PC-3 (cell line): ENCODE data around the gene GNAT2. TPM values are rescaled to one million over a fixed set of nuclear protein-coding genes. Genes with fewer than 3 reads are reported as not detected.
A peak's percentile ranks its signal among the peaks of the same experiment; 100 is the strongest.

Experiments
- ATAC-seq: fragments of 200-7000 bp; cut with Tn5 transposase; 2 replicates; pipeline ENCODE4 v1.9.1; 2020; ENCODE audit warnings: mild to moderate bottlenecking, moderate library complexity
- BruUV-seq: library from RNA; stranded (reverse); fragments of 400-500 nt; replicated peaks from 2 replicates; lab custom pipeline; 2021; lab: Mats Ljungman, UMichigan
- CTCF ChIA-PET: fragments of 300-600 bp; sonication (Branson Sonifier 250); formaldehyde crosslinking; loops from one replicate; lab custom pipeline; 2022; ENCODE audit warnings: antibody characterized with exemption; lab: Charles Lee
- POLR2A ChIA-PET: fragments of 300-600 bp; sonication (Branson Sonifier 250); formaldehyde crosslinking; loops from one replicate; lab custom pipeline; 2022; ENCODE audit warnings: antibody characterized with exemption; ENCODE audit not compliant: unreplicated experiment; lab: Charles Lee
- DNase-seq: peaks from one replicate; pipeline ENCODE4 v3.0.0-alpha.2; 2015
- H2AFZ ChIP-seq: fragments of 300-600 bp; sonication (generic); 2 replicates; pipeline ENCODE4 v1.6.0; 2016; ENCODE audit warnings: antibody characterized with exemption, low read length
- H3F3A ChIP-seq: fragments of 300-600 bp; sonication (generic); one replicate; pipeline ENCODE4 v1.6.0; 2017; ENCODE audit warnings: antibody characterized with exemption, low read length, control low read depth, mild to moderate bottlenecking; ENCODE audit not compliant: unreplicated experiment
- H3K27ac ChIP-seq: fragments of 300-600 bp; sonication (generic); 2 replicates; pipeline ENCODE4 v1.5.1; 2016; ENCODE audit warnings: mild to moderate bottlenecking, low read length
- H3K27me3 ChIP-seq: fragments of 300-600 bp; sonication (generic); 2 replicates; pipeline ENCODE4 v1.6.1; 2016; ENCODE audit warnings: low read length, mixed read lengths
- H3K36me3 ChIP-seq: fragments of 300-600 bp; sonication (generic); 2 replicates; pipeline ENCODE4 v1.6.1; 2016; ENCODE audit warnings: low read depth, mixed run types, low read length, mixed read lengths
- H3K4me1 ChIP-seq: fragments of 300-600 bp; sonication (generic); 2 replicates; pipeline ENCODE4 v1.5.1; 2016; ENCODE audit warnings: low read length; ENCODE audit not compliant: insufficient read depth
- H3K4me2 ChIP-seq: fragments of 300-600 bp; sonication (generic); 2 replicates; pipeline ENCODE4 v1.6.0; 2016; ENCODE audit warnings: low read length
- H3K4me3 ChIP-seq: fragments of 300-600 bp; sonication (generic); 2 replicates; pipeline ENCODE4 v1.5.1; 2016; ENCODE audit warnings: mild to moderate bottlenecking, low read length, mixed read lengths
- H3K79me2 ChIP-seq: fragments of 300-600 bp; sonication (generic); 2 replicates; pipeline ENCODE4 v1.6.1; 2017; ENCODE audit warnings: low read length, mixed read lengths
- H3K9ac ChIP-seq: fragments of 300-600 bp; sonication (generic); 2 replicates; pipeline ENCODE4 v1.6.0; 2016; ENCODE audit warnings: mild to moderate bottlenecking, low read length
- H3K9me2 ChIP-seq: fragments of 300-600 bp; sonication (generic); replicated peaks from 2 replicates; pipeline ENCODE4 v1.6.1; 2016; ENCODE audit warnings: mixed run types, low read length, mixed read lengths
- H3K9me3 ChIP-seq: fragments of 300-600 bp; sonication (generic); 2 replicates; pipeline ENCODE4 v1.6.1; 2016; ENCODE audit warnings: low read length, mixed read lengths
- H4K20me1 ChIP-seq: fragments of 300-600 bp; sonication (generic); 2 replicates; pipeline ENCODE4 v1.6.1; 2016; ENCODE audit warnings: low read length, mixed read lengths
- EZH2 ChIP-seq: fragments of 300-600 bp; sonication (generic); IDR thresholded peaks from one replicate; pipeline ENCODE4 v1.6.1; 2017; ENCODE audit warnings: antibody characterized with exemption, mild to moderate bottlenecking, low read length; ENCODE audit not compliant: unreplicated experiment
- EZH2phosphoT487 ChIP-seq: fragments of 300-600 bp; sonication (generic); IDR thresholded peaks from 2 replicates; pipeline ENCODE4 v1.6.1; 2018; ENCODE audit warnings: mild to moderate bottlenecking, antibody characterized with exemption, low read length, borderline replicate concordance
- intact Hi-C: fragments of 100-400 bp; cut with micrococcal nuclease; formaldehyde crosslinking; loops from 2 replicates; pipeline ENCODE4 v1.9.0; 2023
- total RNA-seq: library from RNA; depleted of rRNA; stranded (reverse); fragments of >200 nt; gene quantifications from 2 replicates; pipeline ENCODE4 v1.2.3, GENCODE V29; 2014
- TF ChIP-seq, protein P1 (sequence below): fragments of 300-600 bp; sonication (generic); conservative IDR thresholded peaks from 2 replicates; pipeline ENCODE4 v1.5.1; 2017; ENCODE audit warnings: antibody characterized with exemption, low read depth, mild to moderate bottlenecking, low read length

GNAT2 gene
- total RNA-seq, 1 experiment from 2014 or later: 0.69 TPM

DNA sequence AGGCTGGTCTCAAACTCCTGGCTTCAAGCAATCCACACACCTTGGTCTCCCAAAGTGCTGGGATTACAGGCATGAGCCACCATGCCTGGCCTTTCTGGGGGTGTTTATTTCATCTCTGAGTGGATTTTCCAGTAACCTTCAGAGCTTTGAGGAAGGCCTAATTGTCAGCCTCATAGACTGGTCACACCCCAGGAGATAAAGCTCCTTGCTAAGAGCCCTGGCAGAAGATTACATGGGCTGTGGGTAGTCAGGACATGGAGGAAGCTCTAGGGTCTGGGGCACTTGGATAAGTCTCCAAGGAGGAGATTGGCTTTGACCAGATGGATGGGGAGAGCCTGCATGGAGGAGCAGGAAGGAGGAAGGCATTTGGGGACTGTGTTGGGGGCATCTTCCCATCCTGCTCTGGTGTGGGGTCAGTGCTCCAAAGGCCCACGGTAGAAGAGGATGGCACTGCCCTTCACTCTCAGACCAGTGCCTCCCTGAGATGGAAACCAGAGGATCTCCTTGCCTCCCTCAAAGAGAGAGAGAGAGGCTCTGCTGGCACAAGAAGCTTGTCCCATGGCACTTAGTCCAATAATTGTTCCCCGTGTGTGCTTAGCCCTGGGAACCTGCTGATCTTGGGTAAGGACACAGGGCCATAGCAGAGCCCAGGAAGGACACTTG, 21.8 kb upstream of the GNAT2 start:
- peaks cover 5% of the 10 kb centered on the region; the same call in 1 of the 2 replicates for H3K4me1 ChIP-seq

DNA sequence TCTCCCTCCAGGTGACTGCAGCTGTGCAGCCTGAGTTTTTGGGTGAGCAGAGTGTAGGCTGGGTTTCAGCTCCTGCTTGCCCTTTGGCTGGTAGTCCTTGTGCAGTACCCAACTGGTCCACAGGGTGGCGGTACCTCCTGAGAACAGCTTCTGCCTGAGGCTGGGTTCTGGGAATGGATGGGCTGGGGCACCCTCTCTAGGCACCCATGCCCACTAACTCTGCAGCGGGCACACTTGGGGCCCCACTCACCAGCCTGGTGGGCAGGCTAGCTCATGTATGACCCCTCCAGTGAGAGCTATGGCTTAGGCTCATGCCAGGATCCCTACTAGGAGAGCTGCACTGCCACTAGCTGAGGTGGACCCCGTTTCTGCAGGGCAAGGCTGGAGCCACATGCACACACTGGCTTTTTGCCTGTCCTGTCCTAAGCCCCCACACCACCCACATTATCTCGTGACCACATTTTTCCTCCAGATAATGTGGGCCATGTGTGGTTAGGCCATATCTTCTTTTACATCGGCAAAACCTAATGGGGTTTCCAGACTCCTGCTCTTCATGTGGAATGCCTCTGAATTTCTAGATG, 21.0 kb upstream of the GNAT2 start:
- Histone ChIP-seq H3K4me1 (peaks cover 5% of the 10 kb centered on the region; the same call in 1 of the 2 replicates), H3K9me2 (no peaks in the 10 kb centered on the region), H3K27me3 (no peaks in the 10 kb centered on the region), H3K27ac (no peak overlapping the region), H3K4me3 (no peak overlapping the region), H2AFZ (no peak overlapping the region), H3K4me2 (no peak overlapping the region), H4K20me1 (no peaks in the 10 kb centered on the region), H3K9me3 (no peaks in the 10 kb centered on the region), H3K36me3 (no peaks in the 10 kb centered on the region), H3K9ac (no peak overlapping the region), H3F3A (no peaks in the 10 kb centered on the region), H3K79me2 (no peaks in the 10 kb centered on the region)
- no TSS peak for BruUV-seq
- ATAC-seq (peak; percentile 55), DNase-seq (peak; percentile 87)
- no peak for TF ChIP-seq EZH2phosphoT487
- TF ChIP-seq EZH2: no peak
- TF ChIP-seq, protein P1, sequence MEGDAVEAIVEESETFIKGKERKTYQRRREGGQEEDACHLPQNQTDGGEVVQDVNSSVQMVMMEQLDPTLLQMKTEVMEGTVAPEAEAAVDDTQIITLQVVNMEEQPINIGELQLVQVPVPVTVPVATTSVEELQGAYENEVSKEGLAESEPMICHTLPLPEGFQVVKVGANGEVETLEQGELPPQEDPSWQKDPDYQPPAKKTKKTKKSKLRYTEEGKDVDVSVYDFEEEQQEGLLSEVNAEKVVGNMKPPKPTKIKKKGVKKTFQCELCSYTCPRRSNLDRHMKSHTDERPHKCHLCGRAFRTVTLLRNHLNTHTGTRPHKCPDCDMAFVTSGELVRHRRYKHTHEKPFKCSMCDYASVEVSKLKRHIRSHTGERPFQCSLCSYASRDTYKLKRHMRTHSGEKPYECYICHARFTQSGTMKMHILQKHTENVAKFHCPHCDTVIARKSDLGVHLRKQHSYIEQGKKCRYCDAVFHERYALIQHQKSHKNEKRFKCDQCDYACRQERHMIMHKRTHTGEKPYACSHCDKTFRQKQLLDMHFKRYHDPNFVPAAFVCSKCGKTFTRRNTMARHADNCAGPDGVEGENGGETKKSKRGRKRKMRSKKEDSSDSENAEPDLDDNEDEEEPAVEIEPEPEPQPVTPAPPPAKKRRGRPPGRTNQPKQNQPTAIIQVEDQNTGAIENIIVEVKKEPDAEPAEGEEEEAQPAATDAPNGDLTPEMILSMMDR: peak; percentile 92
- POLR2A ChIA-PET: interaction anchor here (0.7 kb wide), 1 partner anchor 101 kb away, joined by 5 read pairs; the partner anchor contains the start of gene GPR61
- CTCF ChIA-PET: interaction anchor here (0.5 to 2.5 kb wide), 14 partner anchors 10 to 424 kb away, joined by 3 to 34 read pairs (median 4); partner anchors contain the start of genes AHCYL1, GNAI3 and GSTM4
- intact Hi-C loops: loop anchor here (1.0 to 2.0 kb wide), 2 partner anchors 64 to 94 kb away; no protein-coding TSS in a partner anchor

More for the DNA sequence above, 21.8 kb upstream of the GNAT2 start:
- Histone ChIP-seq H3K79me2 (no peaks in the 10 kb centered on the region), H3K9ac (no peak overlapping the region), H3K4me2 (no peak overlapping the region), H3K27me3 (no peaks in the 10 kb centered on the region), H3K9me2 (no peaks in the 10 kb centered on the region), H4K20me1 (no peaks in the 10 kb centered on the region), H3K36me3 (no peaks in the 10 kb centered on the region), H3F3A (no peaks in the 10 kb centered on the region), H3K9me3 (no peaks in the 10 kb centered on the region), H2AFZ (no peak overlapping the region), H3K4me3 (no peak overlapping the region), H3K27ac (no peak overlapping the region)
- DNase-seq (no peak), ATAC-seq (no peak)
- CTCF ChIA-PET: interaction anchor here (0.9 to 2.5 kb wide), 7 partner anchors 10 to 344 kb away, joined by 3 to 34 read pairs (median 6); partner anchors contain the start of genes AHCYL1 and GNAI3
- intact Hi-C loops: loop anchor here (2.0 kb wide), 1 partner anchor 64 kb away; no protein-coding TSS in a partner anchor
- POLR2A ChIA-PET: no interaction called here
- BruUV-seq: no TSS peak
- TF ChIP-seq EZH2phosphoT487 (no peak), EZH2 (no peak)
- TF ChIP-seq, protein P1: no peak
